Measurements from ENCODE around the gene FCRL5. TPM values are rescaled to one million over a fixed set of nuclear protein-coding genes. Genes with fewer than 3 reads are reported as not detected.

FCRL5 gene
- total RNA-seq, 1 donor from 2014 or later, result not detected

DNA sequence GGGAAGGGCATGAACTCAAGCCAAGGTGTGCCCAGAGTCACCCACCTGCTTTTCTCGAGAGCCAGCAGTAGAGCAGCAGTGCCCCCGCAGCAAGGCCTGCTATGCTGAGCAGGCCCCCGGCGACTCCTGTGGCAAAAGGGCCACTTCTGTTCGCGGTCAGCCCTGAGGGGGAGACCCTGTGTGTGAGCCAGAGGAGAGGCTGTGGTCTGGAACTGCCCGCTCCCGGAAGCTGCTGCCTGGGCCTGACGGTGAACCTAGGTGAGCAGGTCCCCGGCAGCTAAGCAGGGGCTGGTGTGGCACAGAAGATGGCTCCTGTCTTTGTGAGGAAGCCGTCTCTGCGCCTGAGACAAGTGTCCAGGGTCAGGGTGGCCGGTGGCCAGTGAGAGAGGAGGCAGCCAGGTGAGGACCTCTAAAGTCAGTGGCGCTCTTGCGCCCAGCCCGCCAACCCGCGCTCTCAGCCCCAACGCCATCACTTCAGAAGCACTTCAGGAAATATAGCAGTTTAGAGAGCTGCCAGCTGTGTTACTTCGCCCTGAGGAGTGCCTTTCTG is 31.9 kb downstream of the FCRL5 start:
- H3K36me3 ChIP-seq (ENCODE audit: insufficient read depth, low read length), result no peaks in the 10 kb centered on the region
- H3K9me3 Mint-ChIP-seq (ENCODE audit: unreplicated experiment), result no peaks in the 10 kb centered on the region
- H3K36me3 Mint-ChIP-seq (ENCODE audit: low read depth, unreplicated experiment), result no peaks in the 10 kb centered on the region
- no peak overlapping the region for H3K27ac ChIP-seq (ENCODE audit: low read depth, low read length)
- no peaks in the 10 kb centered on the region for H3K27me3 ChIP-seq (ENCODE audit: insufficient read depth, low read length)
- FAIRE-seq, result no peak
- no peaks in the 10 kb centered on the region for H3K4me1 Mint-ChIP-seq (ENCODE audit: low read depth, unreplicated experiment)
- H3K79me2 ChIP-seq (ENCODE audit: insufficient read depth, low read length), result no peaks in the 10 kb centered on the region
- TF ChIP-seq, protein P1, sequence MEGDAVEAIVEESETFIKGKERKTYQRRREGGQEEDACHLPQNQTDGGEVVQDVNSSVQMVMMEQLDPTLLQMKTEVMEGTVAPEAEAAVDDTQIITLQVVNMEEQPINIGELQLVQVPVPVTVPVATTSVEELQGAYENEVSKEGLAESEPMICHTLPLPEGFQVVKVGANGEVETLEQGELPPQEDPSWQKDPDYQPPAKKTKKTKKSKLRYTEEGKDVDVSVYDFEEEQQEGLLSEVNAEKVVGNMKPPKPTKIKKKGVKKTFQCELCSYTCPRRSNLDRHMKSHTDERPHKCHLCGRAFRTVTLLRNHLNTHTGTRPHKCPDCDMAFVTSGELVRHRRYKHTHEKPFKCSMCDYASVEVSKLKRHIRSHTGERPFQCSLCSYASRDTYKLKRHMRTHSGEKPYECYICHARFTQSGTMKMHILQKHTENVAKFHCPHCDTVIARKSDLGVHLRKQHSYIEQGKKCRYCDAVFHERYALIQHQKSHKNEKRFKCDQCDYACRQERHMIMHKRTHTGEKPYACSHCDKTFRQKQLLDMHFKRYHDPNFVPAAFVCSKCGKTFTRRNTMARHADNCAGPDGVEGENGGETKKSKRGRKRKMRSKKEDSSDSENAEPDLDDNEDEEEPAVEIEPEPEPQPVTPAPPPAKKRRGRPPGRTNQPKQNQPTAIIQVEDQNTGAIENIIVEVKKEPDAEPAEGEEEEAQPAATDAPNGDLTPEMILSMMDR (IDR thresholded peaks at IDR 0.05; ENCODE audit: insufficient read depth, low read depth, low read length), result no peak
- TF ChIP-seq EZH2 (IDR thresholded peaks at IDR 0.05; ENCODE audit: insufficient read depth, low read length), result no peak
- no peaks in the 10 kb centered on the region for H3K4me1 ChIP-seq (ENCODE audit: insufficient read depth, low read length)
- H3K9me3 ChIP-seq (ENCODE audit: insufficient read depth, low read depth, low read length), result no peaks in the 10 kb centered on the region
- H2AFZ ChIP-seq (ENCODE audit: low read depth, low read length), result no peak overlapping the region
- no peak overlapping the region for H3K27ac Mint-ChIP-seq (ENCODE audit: unreplicated experiment)
- H3K4me3 ChIP-seq (ENCODE audit: insufficient read depth, low read depth, low read length), result no peak overlapping the region
- DNase-seq (ENCODE audit: low read depth), result no peak
- H3K4me3 Mint-ChIP-seq (ENCODE audit: unreplicated experiment), result no peak overlapping the region
- H4K20me1 ChIP-seq (ENCODE audit: insufficient read depth, low read length), result no peaks in the 10 kb centered on the region
- H3K4me2 ChIP-seq (ENCODE audit: low read length), result no peak overlapping the region
- no peak overlapping the region for H3K9ac ChIP-seq (ENCODE audit: low read length)
- H3K27me3 Mint-ChIP-seq (ENCODE audit: low read depth, unreplicated experiment), result peaks cover 9% of the 10 kb centered on the region

- Histone ChIP-seq H3K79me2 (ENCODE audit: insufficient read depth, low read length) (no peaks in the 10 kb centered on the region), H4K20me1 (ENCODE audit: insufficient read depth, low read length) (no peaks in the 10 kb centered on the region), H3K4me3 (ENCODE audit: insufficient read depth, low read depth, low read length) (no peak overlapping the region), H3K9me3 (ENCODE audit: insufficient read depth, low read depth, low read length) (no peaks in the 10 kb centered on the region), H2AFZ (ENCODE audit: low read depth, low read length) (no peak overlapping the region), H3K4me1 (ENCODE audit: insufficient read depth, low read length) (no peaks in the 10 kb centered on the region), H3K36me3 (ENCODE audit: insufficient read depth, low read length) (no peaks in the 10 kb centered on the region), H3K4me2 (ENCODE audit: low read length) (no peak overlapping the region), H3K27me3 (ENCODE audit: insufficient read depth, low read length) (no peaks in the 10 kb centered on the region), H3K27ac (ENCODE audit: low read depth, low read length) (no peak overlapping the region), H3K9ac (ENCODE audit: low read length) (no peak overlapping the region)
- no peaks in the 10 kb centered on the region for H3K36me3 Mint-ChIP-seq (ENCODE audit: low read depth, unreplicated experiment)
- no peak for FAIRE-seq
- H3K27ac Mint-ChIP-seq (ENCODE audit: unreplicated experiment), result no peak overlapping the region
- no peaks in the 10 kb centered on the region for H3K4me1 Mint-ChIP-seq (ENCODE audit: low read depth, unreplicated experiment)
- H3K4me3 Mint-ChIP-seq (ENCODE audit: unreplicated experiment), result no peak overlapping the region
- DNase-seq (ENCODE audit: low read depth), result no peak
- peaks cover 13% of the 10 kb centered on the region for H3K27me3 Mint-ChIP-seq (ENCODE audit: low read depth, unreplicated experiment)
- H3K9me3 Mint-ChIP-seq (ENCODE audit: unreplicated experiment), result no peaks in the 10 kb centered on the region
- TF ChIP-seq, protein P1 (IDR thresholded peaks at IDR 0.05; ENCODE audit: insufficient read depth, low read depth, low read length), result no peak
Observed at GRCh38 chr1:157519451-157519850, 32.9 kb downstream of the FCRL5 start.

- Mint-ChIP-seq H3K36me3 (ENCODE audit: low read depth, unreplicated experiment) (no peaks in the 10 kb centered on the region), H3K27ac (ENCODE audit: unreplicated experiment) (no peak overlapping the region), H3K27me3 (ENCODE audit: low read depth, unreplicated experiment) (peaks cover 14% of the 10 kb centered on the region), H3K4me3 (ENCODE audit: unreplicated experiment) (no peak overlapping the region), H3K9me3 (ENCODE audit: unreplicated experiment) (no peaks in the 10 kb centered on the region), H3K4me1 (ENCODE audit: low read depth, unreplicated experiment) (no peaks in the 10 kb centered on the region)
- Histone ChIP-seq H3K79me2 (ENCODE audit: insufficient read depth, low read length) (no peaks in the 10 kb centered on the region), H3K9me3 (ENCODE audit: insufficient read depth, low read depth, low read length) (no peaks in the 10 kb centered on the region), H3K27ac (ENCODE audit: low read depth, low read length) (no peak overlapping the region), H3K4me1 (ENCODE audit: insufficient read depth, low read length) (no peaks in the 10 kb centered on the region), H3K4me3 (ENCODE audit: insufficient read depth, low read depth, low read length) (no peak overlapping the region), H3K9ac (ENCODE audit: low read length) (no peak overlapping the region), H3K4me2 (ENCODE audit: low read length) (no peak overlapping the region), H2AFZ (ENCODE audit: low read depth, low read length) (no peak overlapping the region), H4K20me1 (ENCODE audit: insufficient read depth, low read length) (no peaks in the 10 kb centered on the region), H3K27me3 (ENCODE audit: insufficient read depth, low read length) (no peaks in the 10 kb centered on the region), H3K36me3 (ENCODE audit: insufficient read depth, low read length) (no peaks in the 10 kb centered on the region)
- DNase-seq (ENCODE audit: low read depth), result no peak
- FAIRE-seq, result no peak
- TF ChIP-seq EZH2 (IDR thresholded peaks at IDR 0.05; ENCODE audit: insufficient read depth, low read length), result no peak
- TF ChIP-seq, protein P1 (IDR thresholded peaks at IDR 0.05; ENCODE audit: insufficient read depth, low read depth, low read length), result no peak
Observed at GRCh38 chr1:157517016-157517415, 35.3 kb downstream of the FCRL5 start.
